ENCODE measurements around the gene AGAP1. TPM values are rescaled to one million over a fixed set of nuclear protein-coding genes. Genes with fewer than 3 reads are reported as not detected.

AGAP1 gene
- total RNA-seq, 1 donor from 2014 or later = 33.7 TPM

- DNase-seq (ENCODE audit: low read depth) = no peak
- no peak overlapping the region for H3K4me3 ChIP-seq (ENCODE audit: low read depth, low read length)
- no peaks in the 10 kb centered on the region for H3K36me3 ChIP-seq (ENCODE audit: control insufficient read depth, insufficient read depth, low read length)
- no peak for TF ChIP-seq CTCF (IDR thresholded peaks at IDR 0.05; ENCODE audit: insufficient read depth, low read length, poor library complexity, severe bottlenecking)
- H3K27me3 ChIP-seq (ENCODE audit: control insufficient read depth, insufficient read depth, low read length) = no peaks in the 10 kb centered on the region
Measured at GRCh38 chr2:235534678-235535422, 41.0 kb downstream of the AGAP1 start.

GRCh38 chr2:235535423-235536130 is 41.7 kb downstream of the AGAP1 start:
- Histone ChIP-seq H3K4me3 (ENCODE audit: low read depth, low read length) (no peak overlapping the region), H3K36me3 (ENCODE audit: control insufficient read depth, insufficient read depth, low read length) (no peaks in the 10 kb centered on the region), H3K27me3 (ENCODE audit: control insufficient read depth, insufficient read depth, low read length) (no peaks in the 10 kb centered on the region)
- TF ChIP-seq CTCF (IDR thresholded peaks at IDR 0.05; ENCODE audit: insufficient read depth, low read length, poor library complexity, severe bottlenecking) = no peak
- no peak for DNase-seq (ENCODE audit: low read depth)

- no peak for DNase-seq (ENCODE audit: low read depth)
- H3K27me3 ChIP-seq (ENCODE audit: control insufficient read depth, insufficient read depth, low read length) = no peaks in the 10 kb centered on the region
- TF ChIP-seq CTCF (IDR thresholded peaks at IDR 0.05; ENCODE audit: insufficient read depth, low read length, poor library complexity, severe bottlenecking) = no peak
- no peak overlapping the region for H3K4me3 ChIP-seq (ENCODE audit: low read depth, low read length)
- H3K36me3 ChIP-seq (ENCODE audit: control insufficient read depth, insufficient read depth, low read length) = no peaks in the 10 kb centered on the region
Measured at GRCh38 chr2:235536711-235537110, 42.9 kb downstream of the AGAP1 start.

GRCh38 chr2:235537186-235537585 is 43.3 kb downstream of the AGAP1 start:
- no peak overlapping the region for H3K4me3 ChIP-seq (ENCODE audit: low read depth, low read length)
- no peaks in the 10 kb centered on the region for H3K27me3 ChIP-seq (ENCODE audit: control insufficient read depth, insufficient read depth, low read length)
- H3K36me3 ChIP-seq (ENCODE audit: control insufficient read depth, insufficient read depth, low read length) = no peaks in the 10 kb centered on the region
- DNase-seq (ENCODE audit: low read depth) = no peak
- TF ChIP-seq CTCF (IDR thresholded peaks at IDR 0.05; ENCODE audit: insufficient read depth, low read length, poor library complexity, severe bottlenecking) = no peak

GRCh38 chr2:235537587-235537986 is 43.7 kb downstream of the AGAP1 start:
- no peaks in the 10 kb centered on the region for H3K27me3 ChIP-seq (ENCODE audit: control insufficient read depth, insufficient read depth, low read length)
- TF ChIP-seq CTCF (IDR thresholded peaks at IDR 0.05; ENCODE audit: insufficient read depth, low read length, poor library complexity, severe bottlenecking) = no peak

More at GRCh38 chr2:235537587-235537986, 43.7 kb downstream of the AGAP1 start:
- Histone ChIP-seq H3K4me3 (ENCODE audit: low read depth, low read length) (no peak overlapping the region), H3K36me3 (ENCODE audit: control insufficient read depth, insufficient read depth, low read length) (no peaks in the 10 kb centered on the region)
- DNase-seq (ENCODE audit: low read depth) = no peak
